K562 (cell line): ENCODE results near the gene STK24. TPM values are rescaled to one million over a fixed set of nuclear protein-coding genes. Genes with fewer than 3 reads are reported as not detected.

Experiments
- CBX5 ChIP-seq: IDR thresholded peaks from 2 replicates; pipeline ENCODE4 v1.6.1; 2014; ENCODE audit warnings: low read depth, borderline replicate concordance
- CREM ChIP-seq: IDR thresholded peaks from 2 replicates; pipeline ENCODE4 v1.6.1; 2014; ENCODE audit warnings: antibody characterized with exemption, low read depth
- EGR1 ChIP-seq: fragments of 450-650 bp; conservative IDR thresholded peaks from 2 replicates; pipeline ENCODE4 v1.6.1; 2017; ENCODE audit warnings: mild to moderate bottlenecking
- FOSL1 ChIP-seq: fragments of 200-800 bp; sonication (Bioruptor generic); conservative IDR thresholded peaks from 2 replicates; pipeline ENCODE4 v1.6.1; 2016; ENCODE audit warnings: missing genetic modification characterization, missing compliant biosample characterization
- MCM3 ChIP-seq: fragments of 450-650 bp; IDR thresholded peaks from 2 replicates; pipeline ENCODE4 v1.6.1; 2016
- MED1 ChIP-seq: sonication (generic); formaldehyde crosslinking; IDR thresholded peaks from 2 replicates; pipeline ENCODE4 v1.8.1; 2023; ENCODE audit warnings: missing genetic modification reagents, borderline replicate concordance
- NFE2 ChIP-seq: IDR thresholded peaks from 2 replicates; pipeline ENCODE4 v1.6.1; 2014; ENCODE audit warnings: antibody characterized with exemption, low read depth
- PHF21A ChIP-seq: fragments of 450-650 bp; IDR thresholded peaks from 2 replicates; pipeline ENCODE4 v1.6.1; 2017; ENCODE audit warnings: low read depth, borderline replicate concordance
- RCOR1 ChIP-seq, 2 experiments: IDR thresholded peaks; 2 replicates each; pipeline ENCODE4 v1.6.1; 2012; ENCODE audit warnings: low read depth in 2 of 2, low read length in 2 of 2, borderline replicate concordance in 1 of 2, improper control_type of control experiment in 1 of 2
- SMARCA4 ChIP-seq: fragments of 450-650 bp; IDR thresholded peaks from 2 replicates; pipeline ENCODE4 v1.6.1; 2016
- SMARCE1 ChIP-seq: fragments of 450-650 bp; IDR thresholded peaks from 2 replicates; pipeline ENCODE4 v1.7.1; 2016; ENCODE audit warnings: mild to moderate bottlenecking
- SREBF2 ChIP-seq: sonication (generic); formaldehyde crosslinking; IDR thresholded peaks from 2 replicates; pipeline ENCODE4 v1.4.0; 2020; ENCODE audit warnings: mild to moderate bottlenecking, missing genetic modification reagents
- SRSF3 ChIP-seq: fragments of 200-400 bp; formaldehyde crosslinking; IDR thresholded peaks from 2 replicates; pipeline ENCODE4 v1.6.1; 2016; ENCODE audit warnings: mild to moderate bottlenecking, low read length, moderate library complexity; ENCODE audit not compliant: insufficient read depth
- TOE1 ChIP-seq, 2 experiments: fragments of 450-650 bp in 1 of 2; sonication (generic) in 1 of 2; formaldehyde crosslinking in 1 of 2; IDR thresholded peaks; 2 replicates each; pipeline versions ENCODE4 v1.7.1 to v1.8.0; 2016 to 2022; ENCODE audit warnings: borderline replicate concordance in 2 of 2, mild to moderate bottlenecking in 2 of 2, antibody characterized with exemption in 1 of 2, inconsistent platforms in 1 of 2, low read depth in 1 of 2, missing genetic modification reagents in 1 of 2, moderate library complexity in 1 of 2
- ZNF436 ChIP-seq: fragments of 250-450, 450-650 bp; sonication (Bioruptor Pico); formaldehyde crosslinking; IDR thresholded peaks from 2 replicates; pipeline ENCODE4 v1.7.0; 2020; ENCODE audit warnings: mild to moderate bottlenecking
- ZNF780A ChIP-seq: fragments of 250-450 bp; sonication (Bioruptor Pico); IDR thresholded peaks from 2 replicates; pipeline ENCODE4 v1.5.0; 2021; ENCODE audit warnings: mild to moderate bottlenecking
- polyA plus RNA-seq, 8 experiments: library from polyadenylated mRNA; depleted of rRNA in 4 of 8; stranded (reverse) in 5 of 8; unstranded in 3 of 8; fragments of >200 nt; fragmentation: Nextera tagmentation in 2 of 8; fragmentation: Illumina TruSeq in 1 of 8; extraction: Ambion mirVana in 2 of 8; extraction: Trizol in 1 of 8; gene quantifications; 2 replicates each; pipeline versions ENCODE4 v1.2.1 to v1.2.3, GENCODE V29; 2011 to 2014; ENCODE audit warnings: inconsistent platforms in 1 of 8, missing spikeins in 1 of 8
- total RNA-seq, 7 experiments: library from RNA; depleted of rRNA in 6 of 7; stranded (reverse); fragments of >200 nt in 6 of 7; fragmentation: Illumina TruSeq in 2 of 7; extraction: Trizol in 2 of 7; gene quantifications; 2 replicates each; pipeline versions ENCODE4 v1.2.1 to v1.2.3, GENCODE V29; 2011 to 2021; ENCODE audit warnings: low replicate concordance in 1 of 7
- TF ChIP-seq, protein P1 (sequence below): sonication (generic); formaldehyde crosslinking; IDR thresholded peaks from 2 replicates; pipeline ENCODE4 v1.8.1; 2023; ENCODE audit warnings: mild to moderate bottlenecking, missing genetic modification reagents, moderate library complexity
- TF ChIP-seq, protein P2 (sequence below), 2 experiments: fragments of 450-650 bp in 1 of 2; IDR thresholded peaks; 2 replicates each; pipeline ENCODE4 v1.6.1; 2011 to 2017; ENCODE audit warnings: low read depth in 2 of 2, antibody characterized with exemption in 1 of 2, borderline replicate concordance in 1 of 2, low read length in 1 of 2, mild to moderate bottlenecking in 1 of 2, mixed read lengths in 1 of 2; ENCODE audit not compliant: control insufficient read depth in 1 of 2
- TF ChIP-seq, protein P3 (sequence below): fragments of 250-450 bp; sonication (Bioruptor Pico); IDR thresholded peaks from 2 replicates; pipeline ENCODE4 v1.5.0; 2021
- TF ChIP-seq, protein P4 (sequence below): fragments of 450-650 bp; formaldehyde crosslinking; IDR thresholded peaks from 2 replicates; pipeline ENCODE4 v1.4.0; 2020; ENCODE audit warnings: mild to moderate bottlenecking, mixed read lengths
- TF ChIP-seq, protein P5 (sequence below), 3 experiments: fragments of 200-800 bp in 1 of 3; sonication (Bioruptor generic) in 1 of 3; sonication (generic) in 1 of 3; formaldehyde crosslinking in 1 of 3; IDR thresholded peaks; 2 replicates each; pipeline versions ENCODE4 v1.6.1 to v1.8.0; 2016 to 2022; ENCODE audit warnings: mild to moderate bottlenecking in 2 of 3, missing compliant biosample characterization in 2 of 3, missing genetic modification characterization in 2 of 3, missing genetic modification reagents in 1 of 3

Gene STK24
- total and polyA plus RNA-seq, 9 of the 15 experiments (the other 6 are each of a cell fraction or from before 2014, with no cell fraction given): 3.8 to 78.4 (median 28.2) TPM

DNA sequence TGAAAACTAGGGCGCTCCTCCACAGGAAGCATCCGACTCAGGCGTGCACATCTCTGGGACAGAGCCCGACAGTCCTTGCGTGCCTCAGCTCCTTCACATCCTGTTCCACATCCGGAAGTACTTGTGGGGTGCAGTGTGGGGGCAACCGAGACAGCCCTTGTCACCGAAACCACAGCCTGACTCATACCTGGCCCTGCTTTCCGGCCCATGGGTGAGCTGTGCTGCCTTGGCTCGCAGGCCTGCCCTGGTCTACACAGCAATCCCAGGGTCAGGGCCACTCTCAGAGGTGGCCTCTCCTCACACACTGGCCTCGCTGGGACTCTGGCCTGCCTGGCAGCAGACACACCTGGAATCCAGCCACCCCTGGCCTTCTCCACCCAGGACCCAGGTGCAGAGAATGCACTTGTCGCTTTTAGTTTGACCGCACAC is 100.4 kb downstream of the STK24 start (continued):
- TF ChIP-seq TOE1 (IDR thresholded peaks at IDR 0.05; ENCODE audit: borderline replicate concordance) (no peak), TOE1 (CRISPR knock-in tag; IDR thresholded peaks at IDR 0.05; ENCODE audit: borderline replicate concordance, low read depth) (no peak), EGR1 (peak; percentile 17), SREBF2 (no peak), SRSF3 (no peak), FOSL1 (tag) (peak; percentile 89), MED1 (CRISPR knock-in tag) (no peak), ZNF436 (no peak), SMARCE1 (peak; percentile 73; the same call in 1 of the 2 replicates), ZNF780A (no peak), SMARCA4 (peak; percentile 48; the same call in 1 of the 2 replicates), NFE2 (peak; percentile 61), MCM3 (no peak), CBX5 (no peak), RCOR1 (IDR thresholded peaks at IDR 0.05; ENCODE audit: borderline replicate concordance in 1 of 2, low read depth in 2 of 2, low read length in 2 of 2) (peak in 1 of 2 experiments; percentile 56; a peak in 1 of 4 replicates), CREM (peak; percentile 64), PHF21A (no peak)
- TF ChIP-seq, protein P1, sequence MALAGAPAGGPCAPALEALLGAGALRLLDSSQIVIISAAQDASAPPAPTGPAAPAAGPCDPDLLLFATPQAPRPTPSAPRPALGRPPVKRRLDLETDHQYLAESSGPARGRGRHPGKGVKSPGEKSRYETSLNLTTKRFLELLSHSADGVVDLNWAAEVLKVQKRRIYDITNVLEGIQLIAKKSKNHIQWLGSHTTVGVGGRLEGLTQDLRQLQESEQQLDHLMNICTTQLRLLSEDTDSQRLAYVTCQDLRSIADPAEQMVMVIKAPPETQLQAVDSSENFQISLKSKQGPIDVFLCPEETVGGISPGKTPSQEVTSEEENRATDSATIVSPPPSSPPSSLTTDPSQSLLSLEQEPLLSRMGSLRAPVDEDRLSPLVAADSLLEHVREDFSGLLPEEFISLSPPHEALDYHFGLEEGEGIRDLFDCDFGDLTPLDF: no peak
- TF ChIP-seq, protein P2, sequence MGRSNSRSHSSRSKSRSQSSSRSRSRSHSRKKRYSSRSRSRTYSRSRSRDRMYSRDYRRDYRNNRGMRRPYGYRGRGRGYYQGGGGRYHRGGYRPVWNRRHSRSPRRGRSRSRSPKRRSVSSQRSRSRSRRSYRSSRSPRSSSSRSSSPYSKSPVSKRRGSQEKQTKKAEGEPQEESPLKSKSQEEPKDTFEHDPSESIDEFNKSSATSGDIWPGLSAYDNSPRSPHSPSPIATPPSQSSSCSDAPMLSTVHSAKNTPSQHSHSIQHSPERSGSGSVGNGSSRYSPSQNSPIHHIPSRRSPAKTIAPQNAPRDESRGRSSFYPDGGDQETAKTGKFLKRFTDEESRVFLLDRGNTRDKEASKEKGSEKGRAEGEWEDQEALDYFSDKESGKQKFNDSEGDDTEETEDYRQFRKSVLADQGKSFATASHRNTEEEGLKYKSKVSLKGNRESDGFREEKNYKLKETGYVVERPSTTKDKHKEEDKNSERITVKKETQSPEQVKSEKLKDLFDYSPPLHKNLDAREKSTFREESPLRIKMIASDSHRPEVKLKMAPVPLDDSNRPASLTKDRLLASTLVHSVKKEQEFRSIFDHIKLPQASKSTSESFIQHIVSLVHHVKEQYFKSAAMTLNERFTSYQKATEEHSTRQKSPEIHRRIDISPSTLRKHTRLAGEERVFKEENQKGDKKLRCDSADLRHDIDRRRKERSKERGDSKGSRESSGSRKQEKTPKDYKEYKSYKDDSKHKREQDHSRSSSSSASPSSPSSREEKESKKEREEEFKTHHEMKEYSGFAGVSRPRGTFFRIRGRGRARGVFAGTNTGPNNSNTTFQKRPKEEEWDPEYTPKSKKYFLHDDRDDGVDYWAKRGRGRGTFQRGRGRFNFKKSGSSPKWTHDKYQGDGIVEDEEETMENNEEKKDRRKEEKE (IDR thresholded peaks at IDR 0.05; ENCODE audit: borderline replicate concordance in 1 of 2, control insufficient read depth in 1 of 2, low read depth in 2 of 2, low read length in 1 of 2): 0 out of 4 replicates have a peak, but pooled peaks of 1 of the 2 experiments have one; percentile 51
- TF ChIP-seq, protein P3, sequence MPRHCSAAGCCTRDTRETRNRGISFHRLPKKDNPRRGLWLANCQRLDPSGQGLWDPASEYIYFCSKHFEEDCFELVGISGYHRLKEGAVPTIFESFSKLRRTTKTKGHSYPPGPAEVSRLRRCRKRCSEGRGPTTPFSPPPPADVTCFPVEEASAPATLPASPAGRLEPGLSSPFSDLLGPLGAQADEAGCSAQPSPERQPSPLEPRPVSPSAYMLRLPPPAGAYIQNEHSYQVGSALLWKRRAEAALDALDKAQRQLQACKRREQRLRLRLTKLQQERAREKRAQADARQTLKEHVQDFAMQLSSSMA: no peak
- TF ChIP-seq, protein P4, sequence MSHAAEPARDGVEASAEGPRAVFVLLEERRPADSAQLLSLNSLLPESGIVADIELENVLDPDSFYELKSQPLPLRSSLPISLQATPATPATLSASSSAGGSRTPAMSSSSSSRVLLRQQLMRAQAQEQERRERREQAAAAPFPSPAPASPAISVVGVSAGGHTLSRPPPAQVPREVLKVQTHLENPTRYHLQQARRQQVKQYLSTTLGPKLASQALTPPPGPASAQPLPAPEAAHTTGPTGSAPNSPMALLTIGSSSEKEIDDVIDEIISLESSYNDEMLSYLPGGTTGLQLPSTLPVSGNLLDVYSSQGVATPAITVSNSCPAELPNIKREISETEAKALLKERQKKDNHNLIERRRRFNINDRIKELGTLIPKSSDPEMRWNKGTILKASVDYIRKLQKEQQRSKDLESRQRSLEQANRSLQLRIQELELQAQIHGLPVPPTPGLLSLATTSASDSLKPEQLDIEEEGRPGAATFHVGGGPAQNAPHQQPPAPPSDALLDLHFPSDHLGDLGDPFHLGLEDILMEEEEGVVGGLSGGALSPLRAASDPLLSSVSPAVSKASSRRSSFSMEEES (CRISPR knock-in tag): no peak
- TF ChIP-seq, protein P5, sequence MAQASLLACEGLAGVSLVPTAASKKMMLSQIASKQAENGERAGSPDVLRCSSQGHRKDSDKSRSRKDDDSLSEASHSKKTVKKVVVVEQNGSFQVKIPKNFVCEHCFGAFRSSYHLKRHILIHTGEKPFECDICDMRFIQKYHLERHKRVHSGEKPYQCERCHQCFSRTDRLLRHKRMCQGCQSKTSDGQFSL (CRISPR knock-in tag; IDR thresholded peaks at IDR 0.05): no peak
- TF ChIP-seq, protein P5 (tag; IDR thresholded peaks at IDR 0.05): no peak
